Vagina (tissue), 2 donors: ENCODE results near the gene NID2.

Experiments
- CTCF ChIP-seq, 3 experiments: fragments of 450-650 bp in 2 of 3; fragments of 200-600 bp in 1 of 3; sonication (generic) in 1 of 3; IDR thresholded peaks; one replicate each; pipeline ENCODE4 v1.5.1; 2017 to 2019; ENCODE audit warnings: antibody characterized with exemption in 3 of 3, mild to moderate bottlenecking in 2 of 3, moderate library complexity in 2 of 3
- POLR2AphosphoS5 ChIP-seq, 2 donors: sonication (generic); formaldehyde crosslinking; IDR thresholded peaks; one replicate each; pipeline ENCODE4 v1.9.0; 2017; ENCODE audit warnings: antibody characterized with exemption in 2 of 2, mild to moderate bottlenecking in 2 of 2, low read depth in 1 of 2; ENCODE audit not compliant: insufficient read depth in 1 of 2

GRCh38 chr14:52003324-52003723 lies 65.5 kb downstream of the NID2 start:
- no peak for TF ChIP-seq CTCF (IDR thresholded peaks at IDR 0.05)
- no peak for TF ChIP-seq POLR2AphosphoS5 (IDR thresholded peaks at IDR 0.05; ENCODE audit: insufficient read depth in 1 of 2, low read depth in 1 of 2)
